HG02610 (cell line): ENCODE data around the gene CDCP1.
"Not testable (repeated sequence)": the region's sequence is repeated elsewhere in the genome, so short reads cannot be mapped to it uniquely, and the experiment has no call there.

Experiments
- ATAC-seq: cut with Tn5 transposase; IDR thresholded peaks from one replicate; pipeline ENCODE4 v1.9.1; 2021; ENCODE audit warnings: mild to moderate bottlenecking, moderate library complexity; ENCODE audit not compliant: unreplicated experiment

The CDCP1 gene

DNA sequence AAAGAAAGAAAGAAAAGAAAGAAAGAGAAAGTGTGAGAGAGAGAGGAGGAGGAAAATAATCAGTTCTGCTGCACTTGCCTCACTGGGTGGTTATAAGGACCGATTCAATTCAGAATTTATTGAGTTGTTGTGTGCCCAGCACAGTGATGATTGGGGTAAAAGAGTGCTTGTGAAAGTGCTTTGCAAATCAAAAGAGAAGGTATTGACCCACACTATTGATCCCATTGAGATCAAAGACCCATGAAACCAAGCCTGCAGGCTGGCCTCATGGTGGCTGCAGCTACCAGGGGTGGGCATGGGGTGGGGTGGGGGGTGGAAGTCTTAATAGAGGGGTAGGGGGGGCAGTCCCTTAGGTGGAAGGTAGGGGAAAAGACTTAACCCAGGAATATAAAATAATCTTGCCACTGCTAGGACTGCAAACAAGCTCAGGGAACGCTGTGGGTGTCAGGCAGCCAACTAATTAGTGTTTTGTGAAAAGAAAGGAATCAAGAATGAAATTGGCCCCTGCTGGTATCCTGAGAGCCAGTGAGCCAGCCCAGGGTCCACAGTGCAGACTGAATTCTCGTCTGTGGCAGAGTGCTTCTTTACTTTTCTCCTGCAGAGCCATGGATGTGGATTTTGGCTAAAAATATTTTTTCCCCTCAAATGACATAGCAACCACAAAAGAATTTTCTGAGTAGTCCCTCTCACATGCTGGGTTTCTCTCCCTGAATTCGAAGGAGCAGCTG is 85.8 kb downstream of the CDCP1 start:
- ATAC-seq: no peak

DNA sequence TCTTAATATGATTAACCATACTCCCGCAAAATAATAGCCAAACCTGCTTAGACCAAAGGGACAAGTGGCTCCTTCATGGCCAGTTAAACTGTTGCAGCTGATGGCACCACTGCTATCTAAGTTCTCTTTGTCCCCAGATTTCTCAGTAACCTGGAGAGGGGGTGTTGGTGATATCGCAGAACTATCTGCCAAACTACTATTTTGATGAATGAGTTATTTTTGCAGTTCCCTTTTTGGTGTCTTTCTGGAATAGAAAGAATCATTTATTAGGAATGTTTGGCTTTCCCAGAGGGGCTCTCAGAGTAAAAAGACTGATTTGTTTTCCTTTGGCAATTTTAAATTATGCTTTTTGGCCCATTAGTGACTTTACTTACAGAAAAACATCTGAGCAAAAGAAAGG is 87.0 kb downstream of the CDCP1 start:
- no peak for ATAC-seq

DNA sequence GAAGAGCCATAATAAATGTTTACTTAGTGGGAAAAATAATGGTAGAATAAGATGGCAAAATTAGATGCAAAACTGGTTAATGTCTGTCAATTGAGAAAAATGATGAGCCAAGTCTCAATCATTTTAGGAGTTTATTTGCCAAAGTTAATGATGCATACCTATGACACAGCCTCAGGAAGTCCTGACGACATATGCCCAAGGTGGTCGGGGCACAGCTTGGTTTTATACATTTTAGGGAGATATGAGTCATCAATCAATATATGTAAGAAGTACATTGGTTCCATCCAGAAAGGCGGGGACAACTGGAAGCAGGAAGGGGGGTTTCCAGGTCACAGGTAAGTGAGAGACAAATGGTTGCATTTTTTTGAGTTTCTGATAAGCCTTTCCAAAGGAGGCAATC is 88.6 kb downstream of the CDCP1 start:
- ATAC-seq: no peak

- no peak for ATAC-seq
Observed at GRCh38 chr3:45056608-45057301, 89.4 kb downstream of the CDCP1 start.

GRCh38 chr3:45055411-45056143 is 90.6 kb downstream of the CDCP1 start:
- ATAC-seq: no peak

DNA sequence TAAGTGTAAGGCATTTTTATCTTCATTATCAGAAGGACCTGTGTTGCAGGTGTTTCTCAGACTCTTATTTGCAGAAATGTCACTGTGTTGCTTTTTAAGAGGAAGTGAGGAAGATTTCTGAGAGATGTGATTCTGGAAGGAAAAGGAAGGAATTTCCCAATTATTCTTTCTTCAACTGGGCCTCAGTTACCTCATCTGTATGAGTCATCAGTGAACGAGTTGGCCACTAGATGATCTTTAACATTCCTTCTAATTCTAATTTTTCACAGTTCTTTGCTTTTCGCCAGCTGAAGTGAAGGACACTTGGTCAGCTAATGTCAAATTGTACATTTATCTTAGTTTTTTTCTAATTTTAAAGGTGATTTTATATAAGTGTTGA is 91.2 kb downstream of the CDCP1 start:
- no peak for ATAC-seq

DNA sequence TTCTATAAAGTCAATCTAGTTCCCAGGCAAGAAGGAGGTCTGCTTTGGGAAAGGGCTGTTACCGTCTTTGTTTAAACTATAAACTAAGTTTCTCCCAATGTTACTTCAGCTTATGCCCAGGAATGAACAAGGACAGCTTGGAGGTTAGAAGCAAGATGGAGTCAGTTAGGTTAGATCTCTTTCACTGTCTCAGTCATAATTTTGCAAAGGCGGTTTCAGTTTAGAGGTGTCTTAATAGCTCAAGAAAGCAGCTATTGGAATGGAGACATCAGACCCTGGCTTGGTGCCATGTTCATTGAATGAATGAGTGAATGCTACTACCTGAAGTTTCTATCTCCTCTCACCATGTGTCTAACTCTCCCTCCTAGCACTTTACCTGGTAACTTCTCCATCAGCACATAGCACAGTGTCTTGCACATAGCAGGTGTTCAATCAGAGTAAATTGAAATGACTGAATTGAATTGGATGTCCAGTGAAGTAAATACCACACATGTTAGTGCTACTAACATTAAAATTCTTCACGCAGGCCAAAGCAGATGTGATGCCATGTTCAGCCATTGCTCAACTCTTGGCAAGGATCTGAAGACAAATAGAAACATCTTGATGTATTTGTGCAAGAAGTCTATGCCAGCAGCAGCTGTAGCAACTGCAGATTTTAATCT is 91.9 kb downstream of the CDCP1 start:
- ATAC-seq: no peak

DNA sequence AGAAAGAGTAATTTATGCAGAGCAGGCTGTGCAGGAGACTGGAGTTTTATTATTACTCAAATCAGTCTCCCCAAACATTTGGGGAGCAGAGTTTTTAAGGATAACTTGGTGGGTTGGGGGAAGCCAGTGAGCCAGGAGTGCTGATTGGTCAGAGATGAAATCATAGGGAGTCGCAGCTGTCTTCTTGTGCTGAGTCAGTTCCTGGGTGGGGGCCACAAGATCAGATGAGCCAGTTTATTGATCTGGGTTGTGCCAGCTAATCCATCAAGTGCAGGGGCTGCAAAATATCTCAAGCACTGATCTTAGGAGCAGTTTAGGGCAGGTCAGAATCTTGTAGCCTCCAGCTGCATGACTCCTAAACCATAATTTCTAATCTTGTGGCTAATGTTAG is 92.4 kb downstream of the CDCP1 start:
- not testable (repeated sequence) for ATAC-seq

DNA sequence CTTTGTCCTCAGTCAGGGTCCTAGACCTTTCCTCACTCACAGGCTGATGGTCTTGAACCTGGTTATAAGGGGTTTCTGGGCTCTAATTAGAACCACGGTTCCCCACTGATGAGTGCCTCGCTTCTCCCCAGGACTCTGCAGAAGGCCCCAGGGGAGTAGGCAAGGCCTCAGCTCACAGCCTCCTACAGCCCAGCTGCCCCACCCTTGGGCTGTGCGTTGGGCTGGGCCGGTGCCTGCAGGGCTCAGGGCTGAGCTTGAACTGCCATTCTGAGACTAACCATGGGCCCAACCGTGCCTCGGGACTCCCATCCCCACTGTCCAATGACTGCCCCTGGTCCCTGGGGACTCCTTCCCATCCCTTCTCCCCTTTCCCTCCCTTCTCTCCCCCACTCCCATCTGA is 94.5 kb downstream of the CDCP1 start:
- ATAC-seq: no peak

- no peak for ATAC-seq
Observed at GRCh38 chr3:45049807-45050206, 96.4 kb downstream of the CDCP1 start.

DNA sequence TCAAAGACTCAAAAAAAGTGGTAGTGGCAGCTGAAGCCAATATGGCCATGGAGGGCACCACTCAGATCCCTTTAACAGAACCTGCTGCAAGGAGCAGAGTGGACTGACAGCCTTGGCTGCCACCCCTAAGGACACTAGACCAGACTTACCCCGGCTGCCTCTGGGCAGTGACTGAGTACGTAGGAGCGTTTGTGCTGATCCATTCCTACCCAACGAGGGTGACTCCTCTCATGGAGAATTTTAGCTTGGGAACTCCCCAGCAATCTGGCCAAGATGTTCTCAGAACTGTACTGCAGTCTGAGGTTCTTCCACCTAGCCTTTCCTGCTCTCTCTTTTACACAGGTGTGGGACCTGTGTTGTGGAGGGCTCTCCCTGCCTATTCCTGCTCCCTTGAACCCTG is 97.9 kb downstream of the CDCP1 start:
- ATAC-seq: no peak

GRCh38 chr3:45043728-45044299 is 102.4 kb downstream of the CDCP1 start:
- ATAC-seq: no peak

- ATAC-seq: no peak
Observed at GRCh38 chr3:45042162-45042561, 104.0 kb downstream of the CDCP1 start.

- no peak for ATAC-seq
Observed at GRCh38 chr3:45041666-45042065, 104.5 kb downstream of the CDCP1 start.

DNA sequence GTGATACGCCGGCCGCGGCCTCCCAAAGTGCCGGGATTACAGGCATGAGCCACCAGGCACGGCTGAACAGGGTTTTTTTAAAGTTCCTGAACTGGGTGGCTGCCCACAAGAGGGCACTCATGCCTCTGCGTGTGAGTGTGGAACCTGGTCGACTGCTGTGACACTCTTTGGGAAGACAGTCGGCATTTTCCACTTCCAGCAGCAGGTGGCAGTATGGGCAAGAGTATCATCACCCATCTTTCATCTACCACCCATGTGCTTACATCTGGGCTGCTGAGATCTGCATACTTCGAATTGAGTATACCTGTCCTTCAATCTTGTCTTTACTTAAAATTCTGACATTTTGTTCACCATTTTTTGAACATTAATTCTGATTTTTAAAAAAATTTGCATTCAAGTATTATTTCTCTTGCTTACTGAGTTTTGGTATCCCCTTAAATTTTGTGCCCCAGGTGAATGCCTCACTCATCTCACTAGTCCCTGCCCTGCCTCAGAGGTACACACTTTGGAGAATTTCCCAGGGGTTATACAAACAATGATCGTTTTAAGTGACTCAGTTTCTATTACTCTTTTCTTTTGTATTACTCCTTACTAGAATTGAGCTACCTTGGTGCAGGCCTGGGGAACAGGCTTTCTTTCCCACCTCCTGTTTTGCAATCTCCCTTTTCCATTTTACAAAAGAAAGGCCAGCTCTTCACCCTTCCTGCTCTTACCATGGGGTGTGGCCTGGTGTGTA is 108.3 kb downstream of the CDCP1 start:
- ATAC-seq: peak; percentile 71

DNA sequence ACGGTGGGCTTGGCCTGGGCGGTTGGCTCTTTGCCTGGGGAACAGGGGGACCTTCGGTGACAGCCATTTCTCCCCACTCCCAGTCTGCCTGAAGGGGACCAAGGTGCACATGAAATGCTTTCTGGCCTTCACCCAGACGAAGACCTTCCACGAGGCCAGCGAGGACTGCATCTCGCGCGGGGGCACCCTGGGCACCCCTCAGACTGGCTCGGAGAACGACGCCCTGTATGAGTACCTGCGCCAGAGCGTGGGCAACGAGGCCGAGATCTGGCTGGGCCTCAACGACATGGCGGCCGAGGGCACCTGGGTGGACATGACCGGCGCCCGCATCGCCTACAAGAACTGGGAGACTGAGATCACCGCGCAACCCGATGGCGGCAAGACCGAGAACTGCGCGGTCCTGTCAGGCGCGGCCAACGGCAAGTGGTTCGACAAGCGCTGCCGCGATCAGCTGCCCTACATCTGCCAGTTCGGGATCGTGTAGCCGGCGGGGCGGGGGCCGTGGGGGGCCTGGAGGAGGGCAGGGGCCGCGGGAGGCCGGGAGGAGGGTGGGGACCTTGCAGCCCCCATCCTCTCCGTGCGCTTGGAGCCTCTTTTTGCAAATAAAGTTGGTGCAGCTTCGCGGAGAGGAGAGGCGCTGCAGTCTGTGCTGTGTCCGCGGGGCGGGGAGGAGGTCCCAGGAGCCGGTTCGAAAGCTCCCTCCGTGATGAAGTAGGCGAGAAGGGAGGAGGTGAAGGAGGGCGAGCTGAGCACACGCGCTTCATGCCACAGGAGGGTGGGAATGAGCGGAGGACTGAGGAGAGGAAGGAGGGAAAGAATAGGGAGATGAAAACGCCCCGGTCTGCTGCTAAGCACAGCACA is 110.5 kb downstream of the CDCP1 start:
- ATAC-seq: no peak

DNA sequence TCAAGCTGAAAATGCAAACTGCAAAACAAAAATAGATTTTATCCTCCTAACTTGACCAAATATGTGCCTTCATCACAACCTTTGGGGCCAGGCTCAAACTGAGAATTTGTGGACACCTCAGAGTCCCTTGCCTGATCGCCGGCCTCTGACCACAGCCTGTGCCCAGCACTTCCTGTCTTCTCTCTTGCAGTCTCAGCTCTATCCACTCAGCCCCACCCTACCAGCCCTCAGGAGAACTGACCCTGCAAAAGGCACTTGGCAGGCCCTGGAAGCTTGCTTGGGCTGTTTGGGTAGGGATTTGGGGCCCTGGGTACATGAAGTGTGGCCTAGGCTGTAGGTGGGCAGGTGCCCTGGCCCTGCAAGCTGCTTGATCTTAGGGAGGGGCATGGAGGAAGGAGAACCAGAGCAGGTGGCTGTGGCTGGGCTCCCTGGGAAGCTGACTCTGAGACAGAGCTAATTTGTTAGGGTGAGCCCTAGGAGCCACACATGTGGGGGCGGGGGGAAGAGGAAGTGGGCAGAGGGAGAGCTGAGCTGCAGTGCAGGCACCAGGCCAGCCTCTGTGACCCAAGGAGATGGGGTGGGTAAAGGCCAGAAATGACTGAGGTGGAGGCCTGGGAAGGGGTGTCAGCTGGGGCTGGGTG is 111.4 kb downstream of the CDCP1 start:
- no peak for ATAC-seq

DNA sequence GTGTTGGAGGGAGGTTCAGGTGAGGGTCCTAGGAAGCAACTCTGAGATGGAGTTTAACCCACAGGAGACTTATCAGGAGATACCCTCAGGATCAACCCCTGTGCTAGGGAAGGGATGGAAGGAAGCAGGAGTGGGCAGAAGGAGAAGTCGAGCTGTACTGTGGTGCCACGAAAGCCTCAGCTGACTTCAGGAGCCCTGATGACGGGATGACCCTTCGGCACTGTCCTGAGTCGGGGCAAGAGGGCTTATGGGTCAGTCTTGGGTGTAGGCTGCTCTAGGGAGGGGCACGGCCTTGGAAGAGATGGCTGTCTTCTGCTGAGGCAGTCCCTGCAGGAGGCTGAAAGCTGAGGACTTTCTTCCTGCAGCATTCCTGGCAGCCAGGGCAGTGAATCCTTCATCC is 112.4 kb downstream of the CDCP1 start:
- no peak for ATAC-seq
